ENCODE measurements around the gene ST14. TPM values are rescaled to one million over a fixed set of nuclear protein-coding genes. Genes with fewer than 3 reads are reported as not detected.

The ST14 gene
- total RNA-seq, 2 donors from 2014 or later = 4.9 to 6.9 TPM

DNA sequence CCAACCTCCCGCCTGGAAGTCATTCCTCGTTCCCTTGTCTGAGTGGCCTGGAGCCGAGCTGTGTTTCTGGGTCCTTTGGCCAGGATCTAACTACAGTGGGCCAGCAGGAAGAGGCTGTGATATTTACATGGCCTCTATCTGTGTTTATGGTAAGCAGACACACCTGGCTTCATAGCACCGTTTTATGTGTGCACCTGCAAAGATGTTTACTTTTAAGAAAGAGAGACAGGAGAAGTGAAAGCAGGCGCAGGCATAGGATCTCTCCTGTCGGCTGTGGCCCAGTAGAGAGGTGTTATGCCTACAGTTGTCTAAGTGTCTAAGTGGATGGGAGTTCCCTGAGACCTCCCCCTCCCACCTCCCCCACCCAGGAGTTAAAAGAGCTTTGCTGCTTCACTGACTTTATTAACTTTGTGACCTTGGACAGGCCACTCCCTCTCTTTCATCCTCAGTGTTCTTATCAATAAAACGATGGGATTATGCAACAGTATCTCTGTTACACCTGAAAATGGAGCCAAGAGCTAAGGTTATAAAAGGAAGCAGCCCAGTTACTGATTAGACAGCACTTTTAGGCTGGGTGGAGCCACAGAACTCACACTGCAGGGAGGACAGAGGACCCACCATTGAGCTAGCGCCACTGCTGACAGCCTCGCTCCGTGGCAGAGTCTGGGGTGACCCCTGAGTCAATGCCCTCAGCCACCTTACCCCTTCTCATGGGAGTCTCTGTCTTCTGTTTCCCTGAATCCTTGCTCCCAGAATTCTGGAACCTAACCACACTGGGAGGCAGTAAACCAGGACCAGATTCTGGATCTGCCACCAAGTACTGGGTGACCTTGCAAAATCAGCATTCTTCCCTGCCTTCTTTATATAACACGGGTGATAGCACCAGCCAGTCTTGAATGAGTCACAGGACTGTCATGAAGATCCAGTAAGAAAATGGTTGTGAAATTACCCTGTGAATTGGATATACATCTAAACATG lies 22.0 kb downstream of the ST14 start:
- Histone ChIP-seq H3K27ac (no peak overlapping the region), H3K4me3 (no peak overlapping the region), H3K36me3 (no peaks in the 10 kb centered on the region), H3K9me3 (no peaks in the 10 kb centered on the region), H3K27me3 (replicated peaks; ENCODE audit: insufficient read depth) (no peaks in the 10 kb centered on the region), H3K4me1 (ENCODE audit: control insufficient read depth in 1 of 2, low read depth in 2 of 2) (no peaks in the 10 kb centered on the region)
- TF ChIP-seq, protein P1, sequence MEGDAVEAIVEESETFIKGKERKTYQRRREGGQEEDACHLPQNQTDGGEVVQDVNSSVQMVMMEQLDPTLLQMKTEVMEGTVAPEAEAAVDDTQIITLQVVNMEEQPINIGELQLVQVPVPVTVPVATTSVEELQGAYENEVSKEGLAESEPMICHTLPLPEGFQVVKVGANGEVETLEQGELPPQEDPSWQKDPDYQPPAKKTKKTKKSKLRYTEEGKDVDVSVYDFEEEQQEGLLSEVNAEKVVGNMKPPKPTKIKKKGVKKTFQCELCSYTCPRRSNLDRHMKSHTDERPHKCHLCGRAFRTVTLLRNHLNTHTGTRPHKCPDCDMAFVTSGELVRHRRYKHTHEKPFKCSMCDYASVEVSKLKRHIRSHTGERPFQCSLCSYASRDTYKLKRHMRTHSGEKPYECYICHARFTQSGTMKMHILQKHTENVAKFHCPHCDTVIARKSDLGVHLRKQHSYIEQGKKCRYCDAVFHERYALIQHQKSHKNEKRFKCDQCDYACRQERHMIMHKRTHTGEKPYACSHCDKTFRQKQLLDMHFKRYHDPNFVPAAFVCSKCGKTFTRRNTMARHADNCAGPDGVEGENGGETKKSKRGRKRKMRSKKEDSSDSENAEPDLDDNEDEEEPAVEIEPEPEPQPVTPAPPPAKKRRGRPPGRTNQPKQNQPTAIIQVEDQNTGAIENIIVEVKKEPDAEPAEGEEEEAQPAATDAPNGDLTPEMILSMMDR (IDR thresholded peaks at IDR 0.05) = no peak
- ATAC-seq (ENCODE audit: insufficient number of reproducible peaks, low FRiP score, low read depth) (no peak), DNase-seq (ENCODE audit: low spot score) (no peak)

DNA sequence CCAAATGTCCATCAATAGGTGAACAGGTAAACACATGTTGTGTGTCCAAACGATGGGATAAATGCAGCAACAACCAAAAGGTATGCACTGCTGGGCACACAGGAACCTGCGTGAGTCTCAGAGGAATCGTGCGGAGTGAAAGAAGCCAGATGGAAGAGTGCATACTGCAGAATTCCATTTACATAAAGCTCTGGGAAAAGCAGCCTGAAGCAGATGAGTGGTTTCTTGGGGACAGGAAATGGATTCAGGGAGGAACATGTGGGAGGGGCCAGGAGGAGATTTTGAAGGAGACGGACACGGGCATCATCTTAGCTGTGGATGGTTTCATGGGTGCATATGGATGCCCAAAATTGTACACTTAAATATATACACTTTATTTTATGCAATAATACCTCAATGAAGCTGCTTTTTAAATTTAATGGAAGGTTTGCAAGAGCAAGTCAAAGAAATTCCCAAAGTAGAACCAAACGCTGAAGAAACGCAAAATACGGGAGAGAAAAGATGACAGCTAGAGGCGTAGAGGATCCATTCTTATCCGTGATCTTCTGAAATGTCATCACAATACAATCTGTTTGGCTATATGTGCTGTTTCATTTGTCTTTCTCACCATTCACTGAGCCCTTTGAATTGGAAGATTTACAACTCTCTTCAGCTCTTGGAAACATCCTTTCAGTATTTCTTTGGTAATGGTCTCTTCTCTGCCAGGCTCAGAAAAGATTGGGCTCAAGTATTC lies 24.5 kb downstream of the ST14 start:
- TF ChIP-seq, protein P1 (IDR thresholded peaks at IDR 0.05) = no peak
- ATAC-seq (ENCODE audit: insufficient number of reproducible peaks, low FRiP score, low read depth) = no peak
- DNase-seq (ENCODE audit: low spot score) = no peak

DNA sequence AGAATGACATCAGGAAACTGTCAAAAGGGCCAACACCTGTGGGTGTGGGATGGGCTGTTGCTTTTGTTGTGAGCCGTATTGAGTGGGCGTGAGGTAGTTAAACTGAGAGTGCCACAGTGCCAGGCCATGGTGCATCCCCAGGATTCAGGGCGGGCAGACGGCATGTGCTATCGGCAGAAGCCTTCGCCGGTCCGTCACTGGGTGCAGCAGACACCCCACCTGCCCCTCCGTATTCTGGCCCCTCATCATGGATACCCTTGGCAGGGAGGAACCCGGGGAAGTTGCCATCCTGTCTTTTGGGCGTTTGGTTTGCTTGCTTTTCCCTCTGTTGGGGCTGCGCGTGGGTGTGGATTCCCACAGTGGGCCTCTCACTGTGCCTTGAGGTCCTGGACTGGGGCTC lies 27.5 kb downstream of the ST14 start:
- no peak for ATAC-seq (ENCODE audit: insufficient number of reproducible peaks, low FRiP score, low read depth)
- Histone ChIP-seq H3K4me3 (no peak overlapping the region), H3K9me3 (no peaks in the 10 kb centered on the region), H3K36me3 (no peaks in the 10 kb centered on the region), H3K27ac (no peak overlapping the region), H3K4me1 (ENCODE audit: control insufficient read depth in 1 of 2, low read depth in 2 of 2) (no peaks in the 10 kb centered on the region), H3K27me3 (replicated peaks; ENCODE audit: insufficient read depth) (no peaks in the 10 kb centered on the region)
- TF ChIP-seq, protein P1 (IDR thresholded peaks at IDR 0.05) = no peak
- no peak for DNase-seq (ENCODE audit: low spot score)

More for the DNA sequence above, 24.5 kb downstream of the ST14 start:
- H3K27ac ChIP-seq = no peak overlapping the region
- H3K9me3 ChIP-seq = no peaks in the 10 kb centered on the region
- H3K36me3 ChIP-seq = no peaks in the 10 kb centered on the region
- no peak overlapping the region for H3K4me3 ChIP-seq
- no peaks in the 10 kb centered on the region for H3K27me3 ChIP-seq (replicated peaks; ENCODE audit: insufficient read depth)
- no peaks in the 10 kb centered on the region for H3K4me1 ChIP-seq (ENCODE audit: control insufficient read depth in 1 of 2, low read depth in 2 of 2)

DNA sequence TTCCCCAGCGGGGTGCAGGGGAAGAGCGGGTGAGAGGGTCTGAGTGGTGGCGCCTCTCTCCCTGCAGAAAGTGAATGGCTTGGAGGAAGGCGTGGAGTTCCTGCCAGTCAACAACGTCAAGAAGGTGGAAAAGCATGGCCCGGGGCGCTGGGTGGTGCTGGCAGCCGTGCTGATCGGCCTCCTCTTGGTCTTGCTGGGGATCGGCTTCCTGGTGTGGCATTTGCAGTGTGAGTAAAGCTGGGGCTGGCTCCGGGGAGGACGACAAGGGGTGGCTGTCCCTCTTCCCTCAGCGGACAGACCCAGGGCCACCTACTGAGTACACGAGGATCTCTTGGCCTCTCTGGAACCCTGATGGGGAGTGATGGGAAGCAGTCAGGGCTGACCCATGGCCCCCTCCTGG lies 28.5 kb downstream of the ST14 start:
- Histone ChIP-seq H3K9me3 (no peaks in the 10 kb centered on the region), H3K4me1 (ENCODE audit: control insufficient read depth in 1 of 2, low read depth in 2 of 2) (no peaks in the 10 kb centered on the region), H3K27ac (no peak overlapping the region), H3K36me3 (no peaks in the 10 kb centered on the region), H3K27me3 (replicated peaks; ENCODE audit: insufficient read depth) (no peaks in the 10 kb centered on the region), H3K4me3 (no peak overlapping the region)
- TF ChIP-seq, protein P1 (IDR thresholded peaks at IDR 0.05) = no peak
- no peak for DNase-seq (ENCODE audit: low spot score)
- no peak for ATAC-seq (ENCODE audit: insufficient number of reproducible peaks, low FRiP score, low read depth)
